Measurements from ENCODE around the gene SLIT3. TPM values are rescaled to one million over a fixed set of nuclear protein-coding genes. Genes with fewer than 3 reads are reported as not detected.
"Not testable (repeated sequence)": the region's sequence is repeated elsewhere in the genome, so short reads cannot be mapped to it uniquely, and the experiment has no call there.

SLIT3 gene
- total RNA-seq, 2 experiments from 2014 or later: 5.4 to 7.3 TPM

DNA sequence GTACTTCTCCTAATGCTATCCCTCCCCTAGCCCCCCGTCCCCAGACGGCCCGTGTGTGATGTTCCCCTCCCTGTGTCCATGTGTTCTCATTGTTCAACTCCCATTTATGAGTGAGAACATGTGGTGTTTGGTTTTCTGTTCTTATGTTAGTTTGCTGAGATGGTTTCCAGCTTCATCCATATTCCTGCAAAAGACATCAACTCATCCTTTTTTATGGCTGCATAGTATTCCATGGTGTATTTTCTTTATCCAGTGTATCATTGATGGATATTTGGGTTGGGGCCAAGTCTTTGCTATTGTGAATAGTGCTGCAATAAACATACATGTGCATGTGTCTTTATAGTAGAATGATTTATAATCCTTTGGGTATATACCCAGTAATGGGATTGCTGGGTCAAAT, 89.2 kb downstream of the SLIT3 start:
- H3K27me3 Mint-ChIP-seq; H3K4me3 Mint-ChIP-seq; H3K4me1 Mint-ChIP-seq; H3K9me3 Mint-ChIP-seq (ENCODE audit: low read depth); POLR2A ChIA-PET; ATAC-seq; H3K36me3 Mint-ChIP-seq (ENCODE audit: low read depth); H3K27ac Mint-ChIP-seq; intact Hi-C loops (cut with DNase I, micrococcal nuclease); CTCF ChIA-PET; DNase-seq: not testable (repeated sequence)

DNA sequence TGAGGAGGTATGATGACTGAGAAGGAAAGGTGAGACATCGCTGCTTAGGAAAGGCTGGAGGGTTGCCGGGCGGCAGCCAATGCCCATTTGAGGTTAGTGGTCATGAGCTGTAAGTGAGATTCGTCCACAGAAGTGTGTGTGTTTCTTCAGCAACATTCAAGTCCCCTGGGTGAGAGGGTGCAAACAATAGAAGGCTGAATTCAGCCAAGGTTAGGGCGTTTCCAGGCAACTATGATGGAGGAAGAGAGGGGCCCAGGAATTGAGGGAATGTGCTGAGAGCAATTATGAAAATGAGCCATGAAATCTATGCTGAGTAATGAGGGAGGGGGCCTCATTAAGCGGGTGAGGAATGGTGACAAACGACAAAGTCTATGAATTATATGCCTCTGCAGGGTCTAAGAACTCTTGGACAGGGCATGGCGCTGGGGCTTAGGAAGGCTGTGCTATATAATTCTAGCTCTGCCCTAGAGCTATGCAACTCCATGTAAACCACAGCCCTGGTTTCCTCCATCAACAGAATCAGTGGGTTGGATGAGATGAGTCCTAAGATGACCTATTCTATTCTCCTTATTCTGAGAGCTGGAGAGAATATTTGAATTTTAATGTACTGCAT, 96.0 kb downstream of the SLIT3 start:
- Mint-ChIP-seq H3K9me3 (ENCODE audit: low read depth) (peaks cover 8% of the 10 kb centered on the region), H3K4me1 (no peaks in the 10 kb centered on the region), H3K4me3 (no peak overlapping the region), H3K27me3 (peaks cover 9% of the 10 kb centered on the region), H3K27ac (no peak overlapping the region), H3K36me3 (ENCODE audit: low read depth) (no peaks in the 10 kb centered on the region)
- intact Hi-C loops (cut with DNase I, micrococcal nuclease): no loop called here
- ChIA-PET POLR2A (no interaction called here), CTCF (no interaction called here)
- no peak for ATAC-seq
- DNase-seq: no peak

DNA sequence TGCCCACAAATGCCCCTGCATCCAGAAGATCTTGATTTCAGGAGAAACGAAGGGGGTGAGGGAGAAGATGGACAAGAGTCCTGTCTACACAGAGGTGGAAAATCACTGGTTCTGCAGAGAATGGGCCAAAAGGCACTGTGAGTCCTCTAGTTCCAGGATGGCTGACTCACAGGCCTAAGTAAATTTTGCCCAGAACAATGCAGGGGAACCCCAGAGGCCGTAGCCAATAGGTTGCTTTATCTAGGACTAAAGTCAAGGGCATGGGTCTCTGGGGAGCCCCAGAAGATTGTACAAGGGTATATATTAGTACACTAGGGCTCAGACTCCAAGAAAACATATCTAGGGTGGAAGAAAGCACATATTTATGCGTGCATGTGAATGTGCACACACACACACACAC, 98.0 kb downstream of the SLIT3 start:
- Mint-ChIP-seq H3K27me3 (peaks cover 9% of the 10 kb centered on the region), H3K9me3 (ENCODE audit: low read depth) (peaks cover 8% of the 10 kb centered on the region), H3K4me3 (no peak overlapping the region), H3K36me3 (ENCODE audit: low read depth) (no peaks in the 10 kb centered on the region), H3K27ac (no peak overlapping the region), H3K4me1 (no peaks in the 10 kb centered on the region)
- DNase-seq (no peak), ATAC-seq (no peak)
- ChIA-PET POLR2A (no interaction called here), CTCF (no interaction called here)
- intact Hi-C loops (cut with DNase I, micrococcal nuclease): no loop called here

DNA sequence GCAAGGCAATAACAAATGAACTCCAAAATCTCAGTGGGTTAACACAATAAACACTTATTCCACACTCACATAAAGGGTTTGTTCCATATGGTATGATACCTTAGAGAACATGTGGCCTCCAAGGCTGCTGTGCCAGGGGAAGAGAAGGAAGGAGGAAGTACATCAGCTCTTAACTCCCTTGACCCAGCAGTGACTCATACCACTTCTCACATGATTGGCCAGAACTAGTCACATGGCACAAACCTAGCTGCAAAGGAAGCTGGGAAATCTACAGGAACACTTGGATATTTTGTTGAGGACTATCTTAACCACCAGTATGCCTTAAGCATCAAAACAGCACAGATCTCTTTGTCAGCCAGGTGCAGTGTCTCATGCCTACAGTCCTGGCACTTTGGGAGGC, 99.3 kb downstream of the SLIT3 start:
- H3K27ac Mint-ChIP-seq: no peak overlapping the region

DNA sequence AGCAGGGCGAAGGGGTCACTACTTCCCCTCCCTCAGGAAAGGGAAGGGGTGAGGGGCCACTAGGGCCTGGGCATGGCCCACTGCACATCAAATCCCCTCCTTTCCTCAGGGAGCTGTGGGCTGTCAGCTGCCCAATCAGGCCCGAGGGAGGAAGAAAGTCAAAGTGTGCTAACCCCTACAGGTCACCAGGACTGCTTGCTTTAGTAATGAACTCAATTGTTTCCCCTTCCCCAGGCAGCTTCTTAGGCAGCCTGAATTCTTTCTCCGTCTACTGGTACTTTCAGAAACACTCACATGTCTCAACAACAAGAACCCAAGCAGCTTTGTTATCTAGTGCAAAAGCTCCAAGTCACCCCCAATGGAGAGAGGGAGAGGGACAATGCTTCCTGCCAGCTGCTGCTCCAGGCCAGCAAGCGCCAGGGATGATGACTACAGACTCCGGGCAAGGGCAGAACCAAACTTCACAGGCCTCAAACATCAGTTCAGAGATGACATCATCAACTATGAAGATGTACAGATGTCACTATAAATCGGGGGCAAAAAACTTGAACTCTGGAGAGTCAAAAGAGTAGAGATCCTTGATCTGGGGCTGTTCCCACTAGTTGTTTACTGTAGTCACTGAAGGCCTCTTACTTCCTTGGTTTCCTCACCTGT, 100.7 kb downstream of the SLIT3 start:
- peaks cover 8% of the 10 kb centered on the region for H3K9me3 Mint-ChIP-seq (ENCODE audit: low read depth)
- no peak for ATAC-seq
- H3K36me3 Mint-ChIP-seq (ENCODE audit: low read depth): no peaks in the 10 kb centered on the region
- peaks cover 5% of the 10 kb centered on the region for H3K27me3 Mint-ChIP-seq
- H3K27ac Mint-ChIP-seq: no peak overlapping the region
- no peaks in the 10 kb centered on the region for H3K4me1 Mint-ChIP-seq
- POLR2A ChIA-PET: no interaction called here
- DNase-seq: no peak
- intact Hi-C loops (cut with DNase I, micrococcal nuclease): no loop called here
- CTCF ChIA-PET: no interaction called here
- no peak overlapping the region for H3K4me3 Mint-ChIP-seq

More for the DNA sequence above, 99.3 kb downstream of the SLIT3 start:
- Mint-ChIP-seq H3K36me3 (ENCODE audit: low read depth) (no peaks in the 10 kb centered on the region), H3K9me3 (ENCODE audit: low read depth) (peaks cover 8% of the 10 kb centered on the region), H3K4me1 (no peaks in the 10 kb centered on the region), H3K27me3 (peaks cover 5% of the 10 kb centered on the region), H3K4me3 (no peak overlapping the region)
- CTCF ChIA-PET: no interaction called here
- ATAC-seq: no peak
- no peak for DNase-seq
- intact Hi-C loops (cut with DNase I, micrococcal nuclease): no loop called here
- POLR2A ChIA-PET: no interaction called here

DNA sequence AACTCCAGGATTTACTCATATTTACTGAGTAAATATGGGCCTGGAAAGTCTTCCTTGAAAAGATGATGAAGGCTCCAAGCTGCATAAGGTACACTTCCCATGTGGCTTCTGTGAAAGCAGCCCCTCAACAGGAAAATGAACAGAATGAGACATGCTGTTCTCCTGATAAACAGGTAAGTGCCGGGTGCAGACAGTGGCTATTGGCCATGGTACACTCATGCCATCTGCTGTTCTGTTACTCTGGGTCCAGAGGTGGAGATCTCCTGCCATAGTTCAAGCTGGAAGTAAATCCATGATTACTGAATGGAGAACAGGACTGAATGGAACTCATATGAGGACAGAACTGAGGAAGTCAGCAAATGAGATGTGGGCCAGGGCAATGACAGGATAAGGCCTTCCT, 103.6 kb downstream of the SLIT3 start:
- DNase-seq (no peak), ATAC-seq (no peak)
- peaks cover 4% of the 10 kb centered on the region for H3K9me3 Mint-ChIP-seq (ENCODE audit: low read depth)
- H3K4me1 Mint-ChIP-seq: no peaks in the 10 kb centered on the region
- H3K27ac Mint-ChIP-seq: no peak overlapping the region
- H3K4me3 Mint-ChIP-seq: no peak overlapping the region
- POLR2A ChIA-PET: no interaction called here
- CTCF ChIA-PET: no interaction called here
- H3K36me3 Mint-ChIP-seq (ENCODE audit: low read depth): no peaks in the 10 kb centered on the region
- H3K27me3 Mint-ChIP-seq: no peaks in the 10 kb centered on the region
- intact Hi-C loops (cut with DNase I, micrococcal nuclease): no loop called here

DNA sequence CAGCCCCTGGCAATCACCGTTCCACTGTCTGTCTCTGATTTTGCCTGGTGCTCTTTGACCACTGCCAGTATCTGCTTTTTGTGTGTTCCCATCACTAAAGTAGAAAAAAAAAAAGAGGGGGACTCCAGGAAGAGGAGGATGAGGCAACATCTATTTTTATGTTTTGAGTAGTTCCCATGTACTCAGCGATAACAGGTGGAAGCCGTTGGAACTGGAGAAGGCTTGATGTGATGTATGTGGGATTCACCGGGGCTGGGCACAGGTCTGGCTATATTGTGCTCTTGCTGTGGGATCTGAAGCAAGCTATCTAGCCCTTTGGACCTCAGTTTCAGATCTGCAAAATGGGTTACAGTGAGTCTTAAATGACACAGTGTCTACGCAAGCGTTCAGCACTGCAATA, 104.9 kb downstream of the SLIT3 start:
- Mint-ChIP-seq H3K36me3 (ENCODE audit: low read depth) (no peaks in the 10 kb centered on the region), H3K4me3 (no peak overlapping the region), H3K27ac (no peak overlapping the region), H3K27me3 (no peaks in the 10 kb centered on the region), H3K9me3 (ENCODE audit: low read depth) (no peaks in the 10 kb centered on the region), H3K4me1 (no peaks in the 10 kb centered on the region)
- ChIA-PET POLR2A (no interaction called here), CTCF (no interaction called here)
- DNase-seq (no peak), ATAC-seq (no peak)
- intact Hi-C loops (cut with DNase I, micrococcal nuclease): no loop called here

DNA sequence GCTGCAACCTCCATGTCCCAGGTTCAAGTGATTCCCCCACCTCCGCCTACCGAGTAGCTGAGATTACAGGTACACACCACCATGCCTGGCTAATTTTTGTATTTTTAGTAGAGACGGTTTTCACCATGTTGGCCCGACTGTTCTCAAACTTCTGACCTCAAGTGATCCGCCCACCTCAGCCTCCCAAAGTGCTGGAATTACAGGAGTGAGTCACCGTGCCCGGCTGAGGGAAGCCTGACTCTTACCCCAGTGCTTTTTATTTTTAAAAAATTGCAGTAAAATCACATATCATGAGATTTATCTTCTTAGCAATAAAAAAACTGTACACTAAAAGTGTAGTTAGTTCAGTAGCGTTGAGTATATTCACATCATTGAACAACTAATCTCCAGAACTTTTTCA, 105.3 kb downstream of the SLIT3 start:
- ATAC-seq (no peak), DNase-seq (no peak)
- intact Hi-C loops (cut with DNase I, micrococcal nuclease): no loop called here
- H3K27me3 Mint-ChIP-seq: no peaks in the 10 kb centered on the region
- no peak overlapping the region for H3K4me3 Mint-ChIP-seq
- H3K27ac Mint-ChIP-seq: no peak overlapping the region
- H3K4me1 Mint-ChIP-seq: no peaks in the 10 kb centered on the region
- ChIA-PET POLR2A (no interaction called here), CTCF (no interaction called here)
- H3K36me3 Mint-ChIP-seq (ENCODE audit: low read depth): no peaks in the 10 kb centered on the region
- H3K9me3 Mint-ChIP-seq (ENCODE audit: low read depth): no peaks in the 10 kb centered on the region

DNA sequence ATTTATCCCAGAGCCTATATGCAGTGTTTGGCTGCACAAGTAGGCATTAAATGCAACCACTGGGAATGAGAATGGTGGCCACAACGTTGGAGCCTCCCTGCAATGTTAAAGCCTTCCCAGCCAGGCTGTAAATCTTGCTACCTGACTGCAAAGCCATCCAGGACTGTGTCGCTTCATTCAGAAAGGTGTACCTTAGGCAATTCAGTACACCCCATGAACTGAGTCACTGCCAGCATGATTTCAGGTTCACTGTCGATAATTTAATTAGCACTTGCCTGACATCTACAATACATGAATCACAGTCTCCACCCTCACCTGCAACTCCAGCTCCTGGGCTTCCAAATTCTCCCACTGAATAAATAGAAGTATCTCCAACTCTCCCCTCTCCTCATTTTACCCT, 108.4 kb downstream of the SLIT3 start:
- no peaks in the 10 kb centered on the region for H3K4me1 Mint-ChIP-seq
- CTCF ChIA-PET: interaction anchor here (0.7 kb wide), 2 partner anchors 35 to 521 kb away, joined by 3 read pairs; no protein-coding TSS in a partner anchor

DNA sequence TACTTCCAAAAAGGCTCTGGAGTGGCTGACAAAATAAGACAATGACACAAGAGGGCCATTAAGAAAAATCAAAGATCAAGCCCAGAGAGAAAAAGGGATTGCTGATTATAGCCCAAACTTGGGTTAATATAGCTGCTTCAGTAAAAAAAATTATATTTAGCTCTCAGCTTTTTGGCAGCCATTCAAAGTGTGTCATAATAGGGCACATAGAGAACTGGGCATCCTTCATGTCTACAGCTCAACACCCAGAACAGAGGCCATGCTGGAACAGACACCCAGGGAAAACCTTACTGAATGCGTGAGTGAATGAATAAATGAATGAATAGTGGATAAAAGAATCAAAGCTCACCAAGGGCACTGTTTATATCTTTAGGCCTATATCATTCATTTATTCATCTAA, 110.1 kb downstream of the SLIT3 start:
- DNase-seq (no peak), ATAC-seq (no peak)
- POLR2A ChIA-PET: no interaction called here
- Mint-ChIP-seq H3K4me1 (no peaks in the 10 kb centered on the region), H3K36me3 (ENCODE audit: low read depth) (no peaks in the 10 kb centered on the region), H3K9me3 (ENCODE audit: low read depth) (no peaks in the 10 kb centered on the region), H3K4me3 (no peak overlapping the region), H3K27ac (no peak overlapping the region), H3K27me3 (peaks cover 3% of the 10 kb centered on the region)
- intact Hi-C loops (cut with DNase I, micrococcal nuclease): no loop called here
- CTCF ChIA-PET: interaction anchor here (0.5 to 1.0 kb wide), 2 partner anchors 11 to 701 kb away, joined by 3 read pairs; no protein-coding TSS in a partner anchor

More for the DNA sequence above, 108.4 kb downstream of the SLIT3 start:
- Mint-ChIP-seq H3K4me3 (no peak overlapping the region), H3K36me3 (ENCODE audit: low read depth) (no peaks in the 10 kb centered on the region), H3K27me3 (peaks cover 3% of the 10 kb centered on the region), H3K27ac (no peak overlapping the region), H3K9me3 (ENCODE audit: low read depth) (no peaks in the 10 kb centered on the region)
- POLR2A ChIA-PET: no interaction called here
- ATAC-seq (no peak), DNase-seq (no peak)
- intact Hi-C loops (cut with DNase I, micrococcal nuclease): no loop called here

DNA sequence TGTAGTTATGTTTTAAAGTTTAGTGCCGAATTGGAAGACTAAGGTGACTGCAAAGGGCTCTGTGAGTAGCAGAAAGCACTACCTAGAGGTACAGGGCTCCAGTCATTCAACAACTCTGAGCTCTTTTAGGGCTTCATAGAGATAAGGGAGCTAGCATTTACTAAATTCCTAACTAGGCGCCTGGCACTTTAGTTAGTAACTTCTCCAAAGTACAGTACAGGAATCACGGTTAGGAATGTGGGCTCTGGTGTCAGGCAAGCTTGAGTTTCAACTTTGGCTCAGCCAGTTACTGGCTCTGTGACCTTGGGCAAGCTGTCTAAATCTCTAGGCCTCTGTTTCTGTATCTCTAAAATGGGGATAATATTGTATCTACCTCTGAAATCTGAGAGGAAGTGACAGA, 115.3 kb downstream of the SLIT3 start:
- intact Hi-C loops (cut with DNase I, micrococcal nuclease): no loop called here
- CTCF ChIA-PET: no interaction called here

DNA sequence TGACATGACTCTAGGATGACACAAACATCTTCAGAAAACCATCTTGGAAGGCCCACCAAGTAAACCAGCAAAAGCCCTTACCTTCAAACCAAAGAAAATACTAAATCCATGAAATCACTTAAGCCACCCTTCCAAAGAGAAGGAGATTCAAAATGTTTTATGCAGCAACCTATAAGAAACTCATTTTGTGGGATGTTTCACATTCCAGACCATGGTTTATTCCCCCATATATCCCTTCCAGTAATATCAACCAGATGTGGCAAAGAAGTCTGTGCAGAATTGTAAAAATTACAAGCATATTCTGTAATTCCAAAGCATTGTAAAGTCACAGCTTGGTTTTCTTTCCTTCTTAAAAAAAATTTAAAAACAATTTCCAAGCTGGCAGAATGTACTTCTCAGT, 117.4 kb downstream of the SLIT3 start:
- intact Hi-C loops (cut with DNase I, micrococcal nuclease): no loop called here
- Mint-ChIP-seq H3K27ac (no peak overlapping the region), H3K4me3 (no peak overlapping the region), H3K9me3 (ENCODE audit: low read depth) (no peaks in the 10 kb centered on the region), H3K4me1 (no peaks in the 10 kb centered on the region), H3K27me3 (no peaks in the 10 kb centered on the region), H3K36me3 (ENCODE audit: low read depth) (no peaks in the 10 kb centered on the region)
- DNase-seq (no peak), ATAC-seq (no peak)
- ChIA-PET POLR2A (no interaction called here), CTCF (no interaction called here)

More for the DNA sequence above, 115.3 kb downstream of the SLIT3 start:
- H3K36me3 Mint-ChIP-seq (ENCODE audit: low read depth): no peaks in the 10 kb centered on the region
- H3K27ac Mint-ChIP-seq: no peak overlapping the region
- H3K27me3 Mint-ChIP-seq: peaks cover 3% of the 10 kb centered on the region
- POLR2A ChIA-PET: no interaction called here
- no peak for DNase-seq
- no peaks in the 10 kb centered on the region for H3K9me3 Mint-ChIP-seq (ENCODE audit: low read depth)
- H3K4me1 Mint-ChIP-seq: no peaks in the 10 kb centered on the region
- no peak for ATAC-seq
- no peak overlapping the region for H3K4me3 Mint-ChIP-seq

All from activated CD4-positive, alpha-beta T cell treated with anti-CD3 and anti-CD28 coated beads for 36 hours (primary cell).